Naive thymus-derived CD4-positive, alpha-beta T cell (primary cell): ENCODE data around the gene SLC25A43. TPM values are rescaled to one million over a fixed set of nuclear protein-coding genes. Genes with fewer than 3 reads are reported as not detected.

ENCODE experiments used
- ATAC-seq: fragments of 150-1000 bp; cut with Tn5 transposase; 2 replicates; pipeline ENCODE4 v1.10.0; 2021; ENCODE audit warnings: mild to moderate bottlenecking, moderate library complexity
- CTCF ChIA-PET: fragments of 350-600 bp; sonication (Branson Sonifier 250); formaldehyde crosslinking; loops from one replicate; lab custom pipeline; 2021; ENCODE audit warnings: antibody characterized with exemption; lab: Charles Lee
- POLR2A ChIA-PET: fragments of 350-600 bp; sonication (Branson Sonifier 250); formaldehyde crosslinking; loops from one replicate; lab custom pipeline; 2021; ENCODE audit warnings: antibody characterized with exemption, inconsistent platforms; lab: Charles Lee
- DNase-seq, 9 donors: peaks; one replicate each; pipeline versions ENCODE4 v3.0.0 to v3.0.0-alpha.2; 2020 to 2022; ENCODE audit warnings: mixed read lengths in 1 of 9
- H3K27ac ChIP-seq: one replicate; pipeline ENCODE4 v1.7.0; 2013; ENCODE audit warnings: mild to moderate bottlenecking, low read depth, low read length, moderate library complexity
- H3K27me3 ChIP-seq, 2 donors: one replicate each; pipeline ENCODE4 v1.7.0; 2013; ENCODE audit warnings: low read length in 2 of 2, mild to moderate bottlenecking in 2 of 2, moderate library complexity in 2 of 2; ENCODE audit not compliant: control insufficient read depth in 2 of 2, insufficient read depth in 2 of 2
- H3K36me3 ChIP-seq, 3 experiments: 1 replicate in 2 of 3; 2 replicates in 1 of 3; pipeline ENCODE4 v1.7.0; 2013; ENCODE audit warnings: low read length in 3 of 3, mild to moderate bottlenecking in 3 of 3, moderate library complexity in 1 of 3; ENCODE audit not compliant: insufficient read depth in 3 of 3, control insufficient read depth in 2 of 3
- H3K4me1 ChIP-seq, 2 donors: one replicate each; pipeline ENCODE4 v1.7.0; 2013; ENCODE audit warnings: low read length in 2 of 2, mild to moderate bottlenecking in 2 of 2, moderate library complexity in 1 of 2; ENCODE audit not compliant: control insufficient read depth in 2 of 2, insufficient read depth in 2 of 2
- H3K4me3 ChIP-seq: 2 replicates; pipeline ENCODE4 v1.7.0; 2013; ENCODE audit warnings: mild to moderate bottlenecking, low read length
- H3K9me3 ChIP-seq, 3 experiments: 1 replicate in 2 of 3; 2 replicates in 1 of 3; pipeline ENCODE4 v1.7.0; 2013; ENCODE audit warnings: low read length in 3 of 3; ENCODE audit not compliant: control insufficient read depth in 2 of 3
- H3K27ac Mint-ChIP-seq, 9 donors: one replicate each; pipeline ENCODE4 v1.8.0; 2020 to 2022; ENCODE audit warnings: mixed read lengths in 9 of 9, mild to moderate bottlenecking in 8 of 9, moderate library complexity in 5 of 9, inconsistent platforms in 2 of 9
- H3K27me3 Mint-ChIP-seq, 5 donors: one replicate each; pipeline ENCODE4 v1.8.0; 2021 to 2022; ENCODE audit warnings: mixed read lengths in 5 of 5, mild to moderate bottlenecking in 1 of 5
- H3K36me3 Mint-ChIP-seq, 5 donors: one replicate each; pipeline ENCODE4 v1.8.0; 2020 to 2022; ENCODE audit warnings: mixed read lengths in 5 of 5, mild to moderate bottlenecking in 3 of 5, inconsistent platforms in 1 of 5
- H3K4me1 Mint-ChIP-seq, 7 donors: one replicate each; pipeline ENCODE4 v1.8.0; 2020 to 2022; ENCODE audit warnings: mixed read lengths in 7 of 7, mild to moderate bottlenecking in 3 of 7, inconsistent platforms in 1 of 7
- H3K4me3 Mint-ChIP-seq, 10 donors: one replicate each; pipeline ENCODE4 v1.8.0; 2020 to 2022; ENCODE audit warnings: mild to moderate bottlenecking in 10 of 10, mixed read lengths in 10 of 10, moderate library complexity in 6 of 10, inconsistent platforms in 2 of 10
- H3K9me3 Mint-ChIP-seq, 11 donors: one replicate each; pipeline ENCODE4 v1.8.0; 2020 to 2022; ENCODE audit warnings: mixed read lengths in 11 of 11, mild to moderate bottlenecking in 4 of 11, inconsistent platforms in 1 of 11, moderate library complexity in 1 of 11
- intact Hi-C, 2 donors: fragments of 100-400 bp; cut with micrococcal nuclease; formaldehyde crosslinking; loops; one replicate each; pipeline ENCODE4 v1.15.1; 2023
- polyA plus RNA-seq, 2 donors: library from polyadenylated mRNA; unstranded; fragments of 300-500 nt; fragmentation: Illumina TruSeq; gene quantifications; one replicate each; pipeline ENCODE4 v1.2.3, GENCODE V29; 2021
- total RNA-seq, 6 experiments: library from RNA in 5 of 6; stranded (reverse) in 5 of 6; gene quantifications; 1 replicate in 5 of 6; 2 replicates in 1 of 6; pipeline ENCODE4 v1.2.3 and lab custom pipeline; 2021 to 2026

Gene SLC25A43
- total and polyA plus RNA-seq, 7 experiments from 2014 or later: 1.8 to 8.2 (median 2.6) TPM

DNA sequence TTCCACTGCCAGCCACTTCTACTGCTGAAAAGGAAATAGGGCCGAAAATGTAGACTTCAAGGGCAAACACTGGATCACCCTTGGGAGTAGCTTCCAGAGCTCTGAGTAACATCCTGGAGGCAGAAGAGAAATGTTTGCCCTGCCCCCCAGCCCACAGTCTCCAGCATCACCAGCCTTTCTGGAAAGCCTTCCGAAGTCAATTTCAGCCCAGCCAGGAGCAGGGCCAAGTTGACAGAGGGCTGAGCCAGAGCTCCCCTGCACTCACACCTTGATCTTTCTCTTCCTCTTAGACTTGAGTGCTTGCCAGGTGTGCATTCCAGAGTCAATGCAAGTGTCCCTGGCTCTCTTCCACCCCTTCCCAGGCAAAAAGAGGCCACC lies 104.3 kb downstream of the SLC25A43 start:
- Histone ChIP-seq H3K36me3 (no peaks in the 10 kb centered on the region), H3K4me3 (no peak overlapping the region), H3K9me3 (no peaks in the 10 kb centered on the region), H3K4me1 (peaks cover 0 to 20% of the 10 kb centered on the region in 2 donors), H3K27me3 (no peaks in the 10 kb centered on the region), H3K27ac (peak overlapping the region; percentile 32)
- intact Hi-C loops: loop anchor here in 1 of 2 donors (5.0 kb wide), 1 partner anchor 36 kb away; the partner anchor contains the start of gene SLC25A5
- Mint-ChIP-seq H3K27ac (peak overlapping the region in 6 of 9 donors; percentile 14 to 96 (median 70)), H3K9me3 (no peaks in the 10 kb centered on the region), H3K4me3 (peak overlapping the region in 1 of 10 donors; percentile 36), H3K36me3 (no peaks in the 10 kb centered on the region), H3K27me3 (no peaks in the 10 kb centered on the region), H3K4me1 (peaks cover 6 to 24% (median 14%) of the 10 kb centered on the region in 7 donors)
- POLR2A ChIA-PET: interaction anchor here (1.1 to 1.2 kb wide), 2 partner anchors 9 to 14 kb away, joined by 3 to 6 read pairs; no protein-coding TSS in a partner anchor
- ATAC-seq (no peak), DNase-seq (no peak)
- CTCF ChIA-PET: interaction anchor here (0.5 to 0.7 kb wide), 2 partner anchors 28 to 114 kb away, joined by 3 to 4 read pairs; no protein-coding TSS in a partner anchor

Other genes with a start within 250 kb of the SLC25A43 start
- gene PGRMC1, start 163.1 kb upstream of the SLC25A43 start, total RNA-seq: 10 to 100 TPM in 4 of 5 experiments, 1 to 10 TPM in 1; 9.5 to 28.4 (median 11.9) TPM
- gene PGRMC1, start 163.1 kb upstream of the SLC25A43 start, polyA plus RNA-seq: 10 to 100 TPM; 17.6 to 18.4 TPM
- gene SLC25A5, start 69.1 kb downstream of the SLC25A43 start, total RNA-seq: 100 to 1,000 TPM in 3 of 5 experiments, 10 to 100 TPM in 2; 90.2 to 333 (median 132) TPM
- 100 to 1,000 TPM; 252 to 287 TPM for gene SLC25A5, start 69.1 kb downstream of the SLC25A43 start, polyA plus RNA-seq
- 10 to 100 TPM; 19.9 to 21.8 (median 20.9) TPM for gene STEEP1, start 166.1 kb downstream of the SLC25A43 start, total RNA-seq
- 10 to 100 TPM; 13.3 to 22.2 TPM for gene STEEP1, start 166.1 kb downstream of the SLC25A43 start, polyA plus RNA-seq
- 10 to 100 TPM; 34.0 to 74.7 (median 60.2) TPM for gene UBE2A, start 175.2 kb downstream of the SLC25A43 start, total RNA-seq
- gene UBE2A, start 175.2 kb downstream of the SLC25A43 start, polyA plus RNA-seq: 10 to 100 TPM; 23.9 to 30.7 TPM
- gene NKRF, start 207.1 kb downstream of the SLC25A43 start, total RNA-seq: 10 to 100 TPM in 4 of 5 experiments, 1 to 10 TPM in 1; 9.9 to 16.4 (median 14.0) TPM
- 1 to 10 TPM; 5.2 to 8.1 TPM for gene NKRF, start 207.1 kb downstream of the SLC25A43 start, polyA plus RNA-seq